OCI-LY3 (cell line): ENCODE measurements around the gene ZNF853.
"Not testable (repeated sequence)": the region's sequence is repeated elsewhere in the genome, so short reads cannot be mapped to it uniquely, and the experiment has no call there.

Source experiments
- H2AFZ ChIP-seq: fragments of 200-600, 300-600 bp; shearing (Covaris generic); 2 replicates; pipeline ENCODE4 v1.6.0; 2014; ENCODE audit warnings: antibody characterized with exemption, low read depth, low read length
- H3K27ac ChIP-seq: fragments of 200-600, 300-600 bp; sonication (generic); 2 replicates; pipeline ENCODE4 v1.5.1; 2014; ENCODE audit warnings: mild to moderate bottlenecking, low read length, moderate library complexity, mixed read lengths
- H3K27me3 ChIP-seq: fragments of 200-600, 300-600 bp; sonication (generic); 2 replicates; pipeline ENCODE4 v1.6.1; 2014; ENCODE audit warnings: low read depth, low read length, mixed read lengths
- H3K36me3 ChIP-seq: fragments of 200-600, 300-600 bp; sonication (generic); replicated peaks from 2 replicates; pipeline ENCODE3; 2014; ENCODE audit warnings: low read depth, low read length, mixed read lengths
- H3K4me1 ChIP-seq: fragments of 300-600, 200-600 bp; sonication (generic); 2 replicates; pipeline ENCODE4 v1.6.1; 2014; ENCODE audit warnings: low read length, mixed read lengths
- H3K4me2 ChIP-seq: fragments of 200-600, 300-600 bp; sonication (generic); 2 replicates; pipeline ENCODE4 v1.6.1; 2014; ENCODE audit warnings: low read length, mixed read lengths
- H3K4me3 ChIP-seq: fragments of 300-600, 200-600 bp; sonication (generic); 2 replicates; pipeline ENCODE4 v1.5.1; 2014; ENCODE audit warnings: antibody characterized with exemption, mild to moderate bottlenecking, low read length, moderate library complexity
- H3K79me2 ChIP-seq: fragments of 300-600, 200-600 bp; shearing (Covaris generic); 2 replicates; pipeline ENCODE4 v1.6.1; 2014; ENCODE audit warnings: mild to moderate bottlenecking, low read length, mixed read lengths
- H3K9ac ChIP-seq: fragments of 300-600, 200-600 bp; shearing (Covaris generic); 2 replicates; pipeline ENCODE4 v1.6.0; 2014; ENCODE audit warnings: mild to moderate bottlenecking, low read length, moderate library complexity
- H3K9me3 ChIP-seq: fragments of 200-600, 300-600 bp; shearing (Covaris generic); 2 replicates; pipeline ENCODE4 v1.6.1; 2014; ENCODE audit warnings: low read length, mixed read lengths; ENCODE audit not compliant: insufficient read depth
- H4K20me1 ChIP-seq: fragments of 200-600, 300-600 bp; sonication (generic); 2 replicates; pipeline ENCODE4 v1.6.1; 2016; ENCODE audit warnings: low read length, mixed read lengths; ENCODE audit not compliant: insufficient read depth
- CTCF ChIP-seq: fragments of 200-600, 300-600 bp; sonication (generic); IDR thresholded peaks from 2 replicates; pipeline ENCODE4 v1.5.1; 2014; ENCODE audit warnings: antibody characterized with exemption, low read length, low read depth
- EZH2phosphoT487 ChIP-seq: fragments of 200-600 bp; shearing (Covaris generic); IDR thresholded peaks from 2 replicates; pipeline ENCODE4 v1.6.1; 2018; ENCODE audit warnings: antibody characterized with exemption, mixed run types, low read depth

Gene ZNF853

GRCh38 chr7:6578114-6579084 is 37.0 kb upstream of the ZNF853 start:
- TF ChIP-seq CTCF (no peak), EZH2phosphoT487 (no peak)
- H3K9ac ChIP-seq = peak overlapping the region; percentile 82
- H3K27ac ChIP-seq = no peak overlapping the region
- peak overlapping the region; percentile 91 for H3K4me3 ChIP-seq
- H2AFZ ChIP-seq = no peak overlapping the region
- peaks cover 18% of the 10 kb centered on the region for H3K4me1 ChIP-seq
- H3K4me2 ChIP-seq = peak overlapping the region; percentile 59
- peaks cover 12% of the 10 kb centered on the region for H3K36me3 ChIP-seq
- H3K27me3 ChIP-seq = no peaks in the 10 kb centered on the region
- H3K79me2 ChIP-seq = peaks cover 12% of the 10 kb centered on the region; the same call in 1 of the 2 replicates
- H3K9me3 ChIP-seq = no peaks in the 10 kb centered on the region
- no peaks in the 10 kb centered on the region for H4K20me1 ChIP-seq

GRCh38 chr7:6579446-6579845 is 36.0 kb upstream of the ZNF853 start:
- Histone ChIP-seq H3K27ac (no peak overlapping the region), H3K36me3 (peaks cover 12% of the 10 kb centered on the region), H2AFZ (no peak overlapping the region), H3K9ac (no peak overlapping the region), H3K4me3 (no peak overlapping the region), H3K79me2 (peaks cover 12% of the 10 kb centered on the region; the same call in 1 of the 2 replicates), H3K9me3 (no peaks in the 10 kb centered on the region), H4K20me1 (no peaks in the 10 kb centered on the region), H3K4me2 (no peak overlapping the region), H3K4me1 (peaks cover 18% of the 10 kb centered on the region), H3K27me3 (no peaks in the 10 kb centered on the region)
- TF ChIP-seq CTCF (no peak), EZH2phosphoT487 (no peak)

- H3K27ac ChIP-seq, H3K4me2 ChIP-seq, H4K20me1 ChIP-seq, H2AFZ ChIP-seq, H3K27me3 ChIP-seq, H3K4me3 ChIP-seq, H3K9me3 ChIP-seq, H3K9ac ChIP-seq, H3K79me2 ChIP-seq: not testable (repeated sequence)
- peaks cover 22% of the 10 kb centered on the region for H3K36me3 ChIP-seq
- H3K4me1 ChIP-seq = peaks cover 14% of the 10 kb centered on the region
Observed at GRCh38 chr7:6585746-6586432, 29.5 kb upstream of the ZNF853 start.

GRCh38 chr7:6588566-6588965 is 26.8 kb upstream of the ZNF853 start:
- no peak overlapping the region for H3K4me2 ChIP-seq
- H3K79me2 ChIP-seq = peaks cover 16% of the 10 kb centered on the region
- no peaks in the 10 kb centered on the region for H4K20me1 ChIP-seq
- no peak overlapping the region for H3K27ac ChIP-seq
- no peak overlapping the region for H3K9ac ChIP-seq
- H3K27me3 ChIP-seq = no peaks in the 10 kb centered on the region
- H2AFZ ChIP-seq = no peak overlapping the region
- H3K4me1 ChIP-seq = peaks cover 4% of the 10 kb centered on the region; the same call in 1 of the 2 replicates
- no peak overlapping the region for H3K4me3 ChIP-seq
- no peaks in the 10 kb centered on the region for H3K9me3 ChIP-seq
- H3K36me3 ChIP-seq = peaks cover 12% of the 10 kb centered on the region
- no peak for TF ChIP-seq CTCF
- TF ChIP-seq EZH2phosphoT487 = no peak
